Keratinocyte (primary cell): ENCODE data around the gene POLR2A. TPM values are rescaled to one million over a fixed set of nuclear protein-coding genes. Genes with fewer than 3 reads are reported as not detected.

Source experiments
- DNase-seq: peaks from one replicate; pipeline ENCODE4 v3.0.0-alpha.2; 2011; ENCODE audit warnings: low read depth, missing footprints, low spot score
- FAIRE-seq: peaks from 2 replicates; lab custom pipeline; 2011; peaks lifted over from hg19 to GRCh38; lab: Jason Lieb, UNC
- H2AFZ ChIP-seq: 2 replicates; pipeline ENCODE4 v1.6.0; 2012; ENCODE audit warnings: low read length, control low read depth, inconsistent platforms; ENCODE audit not compliant: control insufficient read depth
- H3K27ac ChIP-seq: 2 replicates; pipeline ENCODE4 v1.5.1; 2011; ENCODE audit warnings: low read length; ENCODE audit not compliant: control insufficient read depth, insufficient read depth
- H3K27me3 ChIP-seq: 3 replicates; pipeline ENCODE4 v1.6.0; 2011; ENCODE audit warnings: low read length; ENCODE audit not compliant: control insufficient read depth, insufficient read depth; ENCODE audit errors: extremely low read depth
- H3K36me3 ChIP-seq, 2 experiments: 2 replicates in 1 of 2; 3 replicates in 1 of 2; pipeline ENCODE4 v1.5.1; 2011; ENCODE audit warnings: low read length in 2 of 2, mild to moderate bottlenecking in 1 of 2; ENCODE audit not compliant: control insufficient read depth in 2 of 2, insufficient read depth in 2 of 2; ENCODE audit errors: extremely low read depth in 1 of 2
- H3K4me1 ChIP-seq: 3 replicates; pipeline ENCODE4 v1.5.1; 2011; ENCODE audit warnings: low read length; ENCODE audit not compliant: control insufficient read depth, insufficient read depth; ENCODE audit errors: extremely low read depth
- H3K4me2 ChIP-seq: 3 replicates; pipeline ENCODE4 v1.6.0; 2011; ENCODE audit warnings: low read depth, low read length; ENCODE audit not compliant: control insufficient read depth, insufficient read depth; ENCODE audit errors: extremely low read depth
- H3K4me3 ChIP-seq, 3 experiments: fragments of 200-600 bp in 1 of 3; sonication (generic) in 1 of 3; 2 replicates in 2 of 3; 3 replicates in 1 of 3; pipeline ENCODE4 v1.5.1; 2011 to 2016; ENCODE audit warnings: low read length in 3 of 3, mild to moderate bottlenecking in 3 of 3, control low read depth in 2 of 3, inconsistent platforms in 1 of 3, low read depth in 1 of 3, mixed read lengths in 1 of 3, mixed run types in 1 of 3, moderate library complexity in 1 of 3; ENCODE audit not compliant: control insufficient read depth in 2 of 3, insufficient read depth in 2 of 3; ENCODE audit errors: extremely low read depth in 1 of 3
- H3K79me2 ChIP-seq: 2 replicates; pipeline ENCODE4 v1.6.0; 2012; ENCODE audit warnings: low read length; ENCODE audit not compliant: control insufficient read depth, insufficient read depth
- H3K9ac ChIP-seq: 3 replicates; pipeline ENCODE4 v1.6.0; 2011; ENCODE audit warnings: low read length; ENCODE audit not compliant: control insufficient read depth, insufficient read depth; ENCODE audit errors: extremely low read depth
- H3K9me1 ChIP-seq: 3 replicates; pipeline ENCODE4 v1.6.0; 2011; ENCODE audit warnings: low read length; ENCODE audit not compliant: control insufficient read depth, insufficient read depth; ENCODE audit errors: extremely low read depth
- H3K9me3 ChIP-seq: 2 replicates; pipeline ENCODE4 v1.5.1; 2012; ENCODE audit warnings: low read depth, low read length; ENCODE audit not compliant: control insufficient read depth
- H4K20me1 ChIP-seq: 3 replicates; pipeline ENCODE4 v1.6.0; 2011; ENCODE audit warnings: low read length; ENCODE audit not compliant: control insufficient read depth, insufficient read depth; ENCODE audit errors: extremely low read depth
- EZH2 ChIP-seq: IDR thresholded peaks from one replicate; pipeline ENCODE4 v1.6.1; 2012; ENCODE audit warnings: inconsistent platforms, mild to moderate bottlenecking, low read length, moderate library complexity
- dilution Hi-C: fragments of 300-500 bp; cut with MboI; formaldehyde crosslinking; loops from one replicate; pipeline ENCODE4 v1.7.0; 2020; ENCODE audit warnings: low sequenced_read_pairs; ENCODE audit not compliant: extremely low pct_ligation_motif_present
- polyA plus RNA-seq, 5 experiments: library from polyadenylated mRNA; depleted of rRNA in 3 of 5; stranded (reverse) in 3 of 5; stranded (forward) in 1 of 5; unstranded in 1 of 5; fragments of >200 nt; gene quantifications; 1 replicate in 1 of 5; 2 replicates in 3 of 5; 3 replicates in 1 of 5; pipeline versions ENCODE4 v1.2.1 to v1.2.3, GENCODE V29; 2011 to 2012; ENCODE audit warnings: missing spikeins in 2 of 5, low read depth in 1 of 5, low replicate concordance in 1 of 5
- TF ChIP-seq, protein P1 (sequence below), 3 experiments: IDR thresholded peaks in 1 of 3; conservative IDR thresholded peaks in 1 of 3; optimal IDR thresholded peaks in 1 of 3; 2 replicates in 2 of 3; 3 replicates in 1 of 3; pipeline versions ENCODE3 to v1.5.1; 2011; ENCODE audit warnings: low read length in 3 of 3, mild to moderate bottlenecking in 3 of 3, moderate library complexity in 2 of 3, control low read depth in 1 of 3, inconsistent platforms in 1 of 3; ENCODE audit not compliant: insufficient read depth in 2 of 3; ENCODE audit errors: extremely low read depth in 1 of 3

POLR2A gene
- polyA plus RNA-seq, 1 donor (not counting 4 experiments of a cell fraction or from before 2014, with no cell fraction given), result 17.5 TPM

DNA sequence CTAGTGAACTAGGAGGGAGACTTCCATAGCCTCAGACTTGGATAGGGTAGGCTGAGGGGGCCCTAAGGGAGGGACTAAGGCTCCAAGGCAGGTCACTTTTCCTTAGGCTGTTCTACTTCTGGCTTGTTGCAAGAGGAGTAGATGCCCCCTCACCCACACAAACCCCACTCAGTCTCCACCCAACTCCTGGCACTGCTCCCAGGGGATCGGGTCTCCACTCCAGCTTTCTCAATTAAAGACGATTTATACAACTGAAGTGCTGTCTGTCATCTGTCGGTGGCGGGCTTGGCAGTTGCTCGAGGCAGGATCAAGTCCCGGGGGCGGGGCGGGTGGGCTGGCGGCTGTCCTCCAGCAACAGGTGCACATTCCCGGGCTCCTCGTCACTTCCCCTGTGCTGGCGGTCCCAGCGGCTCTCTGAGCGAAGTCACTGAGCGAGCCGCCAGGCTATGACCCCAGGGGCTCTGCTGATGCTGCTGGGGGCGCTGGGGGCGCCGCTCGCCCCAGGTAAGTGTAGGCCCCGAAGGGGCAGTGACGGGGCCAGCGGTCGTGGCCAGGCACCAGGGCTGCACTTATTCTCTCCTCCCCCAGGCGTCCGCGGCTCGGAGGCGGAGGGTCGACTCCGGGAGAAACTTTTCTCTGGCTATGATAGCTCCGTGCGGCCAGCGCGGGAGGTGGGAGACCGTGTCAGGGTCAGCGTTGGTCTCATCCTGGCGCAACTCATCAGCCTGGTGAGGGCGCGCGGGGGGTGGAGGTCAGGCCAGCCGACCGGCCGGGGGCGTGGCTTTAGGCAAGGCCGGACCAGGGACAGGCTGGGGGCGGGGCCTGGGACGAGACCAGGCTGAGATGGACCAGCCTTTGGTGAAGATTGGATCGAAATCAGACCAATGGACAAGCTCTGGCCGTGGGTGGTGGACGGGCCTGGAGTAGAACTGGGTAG, 39.2 kb upstream of the POLR2A start, which contains the start of gene CHRNB1:
TSS of gene CHRNB1 (plus strand) at position 380 of the 937 bp plus-strand sequence. CDS start at position 447, 67 bp downstream.
- Histone ChIP-seq H3K9me3 (no peaks in the 10 kb centered on the region), H3K27me3 (no peaks in the 10 kb centered on the region), H4K20me1 (no peaks in the 10 kb centered on the region), H3K4me2 (peak within 1 kb of the TSS; percentile 77), H3K4me1 (peaks cover 47% of the 10 kb centered on the region), H3K9me1 (peaks cover 5% of the 10 kb centered on the region), H3K4me3 (peak within 1 kb of the TSS; percentile 40 to 67 (median 57)), H3K27ac (peak within 1 kb of the TSS; percentile 74), H3K36me3 (peaks cover 3 to 8% of the 10 kb centered on the region in 2 experiments), H2AFZ (peak within 1 kb of the TSS; percentile 62), H3K9ac (peak within 1 kb of the TSS; percentile 62), H3K79me2 (no peaks in the 10 kb centered on the region)
- dilution Hi-C loops, result no loop called here
- DNase-seq (no peak), FAIRE-seq (no peak)
- TF ChIP-seq, protein P1, sequence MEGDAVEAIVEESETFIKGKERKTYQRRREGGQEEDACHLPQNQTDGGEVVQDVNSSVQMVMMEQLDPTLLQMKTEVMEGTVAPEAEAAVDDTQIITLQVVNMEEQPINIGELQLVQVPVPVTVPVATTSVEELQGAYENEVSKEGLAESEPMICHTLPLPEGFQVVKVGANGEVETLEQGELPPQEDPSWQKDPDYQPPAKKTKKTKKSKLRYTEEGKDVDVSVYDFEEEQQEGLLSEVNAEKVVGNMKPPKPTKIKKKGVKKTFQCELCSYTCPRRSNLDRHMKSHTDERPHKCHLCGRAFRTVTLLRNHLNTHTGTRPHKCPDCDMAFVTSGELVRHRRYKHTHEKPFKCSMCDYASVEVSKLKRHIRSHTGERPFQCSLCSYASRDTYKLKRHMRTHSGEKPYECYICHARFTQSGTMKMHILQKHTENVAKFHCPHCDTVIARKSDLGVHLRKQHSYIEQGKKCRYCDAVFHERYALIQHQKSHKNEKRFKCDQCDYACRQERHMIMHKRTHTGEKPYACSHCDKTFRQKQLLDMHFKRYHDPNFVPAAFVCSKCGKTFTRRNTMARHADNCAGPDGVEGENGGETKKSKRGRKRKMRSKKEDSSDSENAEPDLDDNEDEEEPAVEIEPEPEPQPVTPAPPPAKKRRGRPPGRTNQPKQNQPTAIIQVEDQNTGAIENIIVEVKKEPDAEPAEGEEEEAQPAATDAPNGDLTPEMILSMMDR (optimal IDR thresholded peaks at IDR 0.05 in 1 of 3, IDR thresholded peaks at IDR 0.05 in 1 of 3, conservative IDR thresholded peaks at IDR 0.05 in 1 of 3; ENCODE audit: extremely low read depth in 1 of 3, insufficient read depth in 2 of 3, low read length in 3 of 3), result peak in 1 of 3 experiments; percentile 18
- TF ChIP-seq EZH2, result no peak

DNA sequence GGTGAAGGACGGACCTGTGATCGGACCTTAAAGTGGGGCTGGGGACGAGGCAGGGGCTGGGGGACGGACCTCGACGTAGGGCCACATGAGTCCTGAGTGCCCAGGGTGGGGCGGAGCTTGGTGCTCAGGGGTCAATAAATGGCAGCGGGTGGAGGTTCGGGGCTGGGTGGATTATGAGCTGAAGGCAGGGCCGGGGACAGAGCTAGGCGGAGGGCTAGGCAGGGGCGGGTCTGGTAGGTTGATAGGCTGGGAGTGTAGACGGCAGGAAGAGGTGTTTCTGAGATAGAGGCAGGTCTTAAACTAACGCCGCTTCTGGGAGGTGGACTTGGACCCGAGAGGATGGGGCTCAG, 38.6 kb upstream of the POLR2A start:
- peaks cover 5% of the 10 kb centered on the region for H3K9me1 ChIP-seq
- H2AFZ ChIP-seq, result peak overlapping the region; percentile 62
- H3K4me1 ChIP-seq, result peaks cover 45% of the 10 kb centered on the region
- FAIRE-seq (peak; percentile 67), DNase-seq (no peak)
- H3K36me3 ChIP-seq, result peaks cover 3 to 8% of the 10 kb centered on the region in 2 experiments
- no peaks in the 10 kb centered on the region for H3K27me3 ChIP-seq
- dilution Hi-C loops, result no loop called here
- H3K79me2 ChIP-seq, result no peaks in the 10 kb centered on the region
- peak overlapping the region; percentile 77 for H3K4me2 ChIP-seq
- H4K20me1 ChIP-seq, result no peaks in the 10 kb centered on the region
- H3K27ac ChIP-seq, result peak overlapping the region; percentile 52
- no peaks in the 10 kb centered on the region for H3K9me3 ChIP-seq
- TF ChIP-seq, protein P1 (optimal IDR thresholded peaks at IDR 0.05 in 1 of 3, IDR thresholded peaks at IDR 0.05 in 1 of 3, conservative IDR thresholded peaks at IDR 0.05 in 1 of 3; ENCODE audit: extremely low read depth in 1 of 3, insufficient read depth in 2 of 3, low read length in 3 of 3), result no peak
- TF ChIP-seq EZH2, result no peak
- H3K9ac ChIP-seq, result peak overlapping the region; percentile 62
- H3K4me3 ChIP-seq, result peak overlapping the region; percentile 40 to 67 (median 57)
